HPDE6-E6E7 (cell line): ENCODE results near the gene TMEM255B.
"Not testable (repeated sequence)": the region's sequence is repeated elsewhere in the genome, so short reads cannot be mapped to it uniquely, and the experiment has no call there.

Experiments used
- DNase-seq: peaks from one replicate; pipeline ENCODE4 v3.0.0; 2011; ENCODE audit warnings: missing footprints; ENCODE audit errors: extremely low spot score

Gene TMEM255B

DNA sequence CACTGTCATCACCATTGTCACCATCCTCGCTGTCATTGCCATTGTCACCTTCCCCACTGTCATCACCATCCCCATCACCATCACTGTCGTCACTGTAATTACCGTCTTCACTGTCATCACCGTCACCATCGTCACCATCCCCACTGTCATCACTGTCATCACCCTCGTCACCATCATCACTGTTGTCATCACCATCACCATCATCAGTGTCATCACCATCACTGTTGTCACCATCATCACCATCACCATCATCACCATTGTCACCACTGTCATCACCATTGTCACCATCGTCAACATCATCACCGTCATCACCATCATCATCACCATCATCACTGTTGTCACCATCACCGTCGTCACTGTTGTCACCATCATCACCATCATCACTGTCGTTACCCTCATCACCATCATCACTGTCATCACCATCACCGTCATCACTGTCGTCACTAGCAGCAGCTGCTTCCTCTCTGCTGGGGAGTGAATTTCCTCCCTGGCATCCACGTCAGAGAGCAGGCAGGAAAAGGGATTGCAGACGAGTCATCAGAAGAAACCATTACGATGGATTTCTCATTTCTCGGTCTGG, 27.3 kb downstream of the TMEM255B start:
- no peak for DNase-seq

- no peak for DNase-seq
Observed at GRCh38 chr13:113787694-113788093, 28.7 kb downstream of the TMEM255B start.

DNA sequence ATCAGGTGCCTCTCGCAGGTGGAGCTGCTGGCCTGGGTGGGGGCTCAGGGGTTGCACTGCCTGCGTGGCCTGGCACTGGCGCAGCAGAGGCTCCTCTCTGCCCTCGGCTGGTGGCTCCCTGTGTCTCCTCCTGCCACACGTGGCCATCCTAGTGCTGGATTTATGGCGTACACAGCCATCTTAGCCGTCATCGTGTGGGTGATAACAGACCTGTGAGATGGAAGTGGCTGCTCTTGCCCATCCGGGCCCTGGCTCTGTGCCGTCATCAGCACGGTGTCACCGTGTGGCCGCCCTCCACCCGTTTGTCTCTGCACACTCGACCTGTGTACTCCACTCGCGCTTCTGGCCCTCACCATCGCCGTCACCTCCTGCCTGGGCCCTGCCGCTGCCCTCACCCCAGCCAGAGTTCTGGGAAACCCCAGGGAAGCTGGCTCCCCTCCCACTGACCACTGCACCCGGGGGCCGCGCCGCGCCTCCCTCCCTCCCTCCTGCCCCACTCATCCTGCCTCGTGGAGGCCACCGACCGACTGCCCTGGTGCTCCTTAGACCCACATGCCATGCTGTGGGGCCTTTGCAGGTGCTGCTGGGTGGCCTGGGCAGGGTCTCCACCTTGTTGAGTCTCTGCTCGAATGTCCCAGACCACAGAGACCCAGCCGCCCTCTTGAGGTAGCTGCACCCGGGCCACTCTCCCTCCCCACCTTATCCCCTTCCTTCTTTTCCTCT, 29.5 kb downstream of the TMEM255B start:
- DNase-seq, result no peak

DNA sequence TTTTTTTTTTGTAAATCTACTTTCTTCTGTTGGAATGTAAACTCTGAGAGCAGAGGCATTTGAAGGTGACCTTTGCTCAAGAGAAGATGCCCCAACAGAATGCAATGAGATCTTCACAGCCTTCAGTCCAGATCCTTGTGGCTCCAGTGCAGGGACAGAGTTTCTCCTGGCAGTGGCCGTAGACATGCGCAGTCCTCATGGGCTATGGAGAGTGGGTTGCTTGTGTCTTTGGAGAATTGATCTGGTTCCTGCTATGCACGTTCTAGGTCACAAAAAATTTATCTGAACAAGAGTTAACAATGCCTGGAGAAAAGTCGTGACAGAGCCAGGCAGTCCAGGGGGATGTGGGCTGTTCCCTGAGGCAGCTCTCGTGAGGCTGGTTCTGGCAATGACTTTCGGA, 30.1 kb downstream of the TMEM255B start:
- no peak for DNase-seq

DNA sequence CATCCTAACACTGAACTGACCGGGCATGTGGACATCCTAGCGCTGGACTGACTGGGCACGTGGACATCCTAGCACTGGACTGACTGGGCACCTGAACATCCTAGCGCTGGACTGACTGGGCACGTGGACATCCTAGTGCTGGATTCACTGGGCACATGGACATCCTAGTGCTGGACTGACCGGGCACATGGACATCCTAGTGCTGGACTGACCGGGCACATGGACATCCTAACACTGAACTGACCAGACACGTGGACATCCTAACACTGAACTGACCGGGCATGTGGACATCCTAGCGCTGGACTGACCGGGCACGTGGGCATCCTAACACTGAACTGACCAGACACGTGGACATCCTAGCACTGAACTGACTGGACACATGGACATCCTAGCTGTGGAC, 30.9 kb downstream of the TMEM255B start:
- not testable (repeated sequence) for DNase-seq

DNA sequence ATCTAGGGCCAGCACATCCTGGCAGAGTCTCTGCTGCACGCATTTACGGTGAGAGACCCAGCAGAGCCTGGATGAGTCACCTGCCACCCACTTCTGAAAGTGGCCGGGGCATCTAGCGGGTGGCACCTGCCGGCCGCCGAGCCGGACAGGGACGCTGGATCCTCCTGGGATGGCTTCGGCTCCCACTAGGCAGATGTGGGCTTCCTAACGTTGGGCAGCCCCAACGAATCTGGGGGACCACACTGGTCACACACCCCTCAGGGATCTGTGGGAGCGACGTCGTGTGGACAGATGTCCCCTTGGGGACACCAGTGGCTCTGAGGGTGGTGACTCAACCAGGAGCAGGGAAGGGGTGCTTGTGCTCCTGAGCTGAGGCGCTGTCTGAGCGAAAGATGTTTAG, 32.2 kb downstream of the TMEM255B start:
- no peak for DNase-seq

DNA sequence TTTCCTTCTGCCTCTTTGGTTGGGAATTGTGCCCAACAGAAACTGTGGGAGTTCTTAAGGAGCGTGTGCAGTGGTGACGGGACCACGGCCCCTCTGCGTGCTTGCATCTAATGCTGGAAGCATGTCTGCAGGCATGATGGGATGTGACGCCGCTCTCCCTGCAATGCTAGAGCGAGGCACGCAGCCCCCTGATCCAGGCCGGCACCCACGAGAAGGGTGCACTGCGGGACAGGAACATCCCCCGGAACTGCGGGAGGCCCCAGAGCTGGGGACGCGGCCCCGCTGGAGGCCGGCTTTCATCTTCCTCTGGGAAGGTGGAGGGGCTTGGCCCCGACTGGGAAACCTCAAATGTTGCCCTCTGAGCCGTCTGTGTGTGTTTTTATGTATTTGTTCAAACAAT, 32.7 kb downstream of the TMEM255B start:
- no peak for DNase-seq

- DNase-seq, result no peak
Observed at GRCh38 chr13:113792236-113792770, 33.3 kb downstream of the TMEM255B start.

GRCh38 chr13:113792886-113793717, 34.1 kb downstream of the TMEM255B start:
- DNase-seq, result no peak

GRCh38 chr13:113793718-113794085, 34.7 kb downstream of the TMEM255B start:
- DNase-seq, result no peak

DNA sequence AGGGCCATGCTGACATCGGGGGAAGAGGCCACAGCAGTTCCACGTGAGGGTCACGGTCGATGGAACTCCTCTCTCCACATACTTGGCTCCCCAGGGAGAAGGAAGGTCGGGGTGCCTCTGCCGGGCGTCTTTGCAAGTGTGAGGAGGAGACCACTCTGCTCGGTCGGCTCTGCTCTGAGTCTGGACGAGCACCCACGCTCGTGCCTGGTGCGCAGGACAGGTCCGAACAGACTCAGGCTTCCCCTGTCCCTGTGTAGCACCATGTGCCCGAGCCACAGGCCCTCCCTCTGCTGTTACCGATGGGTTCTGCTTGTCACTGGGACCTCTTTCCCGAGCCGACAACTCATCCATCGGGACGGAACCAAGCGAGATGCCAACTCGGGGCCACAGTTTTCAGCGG, 35.1 kb downstream of the TMEM255B start:
- DNase-seq, result no peak

DNA sequence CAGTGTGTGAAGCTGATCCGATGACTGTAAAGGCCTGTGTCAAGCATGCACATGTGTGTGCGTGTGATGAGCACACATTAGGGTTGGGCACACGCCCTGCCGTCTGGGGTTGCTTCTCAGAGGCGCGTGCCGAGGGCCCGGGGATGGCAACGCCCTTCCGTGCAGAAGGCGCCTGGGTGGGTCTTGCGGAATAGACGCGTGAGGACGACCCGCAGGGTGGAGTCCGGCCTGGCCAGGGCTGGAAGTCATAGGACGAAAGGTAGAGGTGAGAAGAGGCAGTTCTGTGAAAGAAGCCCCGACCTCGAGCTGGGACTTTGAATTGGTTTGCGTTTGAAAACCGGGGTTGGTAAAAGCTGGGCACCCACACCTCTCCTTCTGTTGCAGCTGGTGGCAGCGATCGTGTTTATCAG, 35.7 kb downstream of the TMEM255B start:
- no peak for DNase-seq

DNA sequence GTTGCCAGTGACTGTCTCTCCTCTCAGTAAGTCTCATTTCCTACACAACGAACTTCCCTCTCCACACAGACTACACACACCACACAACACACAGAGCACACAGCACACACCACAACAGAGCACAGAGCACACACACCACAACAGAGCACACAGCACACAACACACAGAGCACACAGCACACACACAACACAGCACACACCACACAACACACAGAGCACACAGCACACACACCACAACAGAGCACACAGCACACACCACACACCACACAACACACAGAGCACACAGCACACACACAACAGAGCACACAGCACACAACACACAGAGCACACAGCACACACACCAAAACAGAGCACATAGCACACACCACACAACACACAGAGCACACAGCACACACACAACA, 36.3 kb downstream of the TMEM255B start:
- DNase-seq, result not testable (repeated sequence)

GRCh38 chr13:113796211-113796963, 37.4 kb downstream of the TMEM255B start:
- no peak for DNase-seq

- no peak for DNase-seq
Observed at GRCh38 chr13:113796964-113797676, 38.1 kb downstream of the TMEM255B start.

- no peak for DNase-seq
Observed at GRCh38 chr13:113798200-113798811, 39.3 kb downstream of the TMEM255B start.

- no peak for DNase-seq
Observed at GRCh38 chr13:113800576-113800926, 41.5 kb downstream of the TMEM255B start.

DNA sequence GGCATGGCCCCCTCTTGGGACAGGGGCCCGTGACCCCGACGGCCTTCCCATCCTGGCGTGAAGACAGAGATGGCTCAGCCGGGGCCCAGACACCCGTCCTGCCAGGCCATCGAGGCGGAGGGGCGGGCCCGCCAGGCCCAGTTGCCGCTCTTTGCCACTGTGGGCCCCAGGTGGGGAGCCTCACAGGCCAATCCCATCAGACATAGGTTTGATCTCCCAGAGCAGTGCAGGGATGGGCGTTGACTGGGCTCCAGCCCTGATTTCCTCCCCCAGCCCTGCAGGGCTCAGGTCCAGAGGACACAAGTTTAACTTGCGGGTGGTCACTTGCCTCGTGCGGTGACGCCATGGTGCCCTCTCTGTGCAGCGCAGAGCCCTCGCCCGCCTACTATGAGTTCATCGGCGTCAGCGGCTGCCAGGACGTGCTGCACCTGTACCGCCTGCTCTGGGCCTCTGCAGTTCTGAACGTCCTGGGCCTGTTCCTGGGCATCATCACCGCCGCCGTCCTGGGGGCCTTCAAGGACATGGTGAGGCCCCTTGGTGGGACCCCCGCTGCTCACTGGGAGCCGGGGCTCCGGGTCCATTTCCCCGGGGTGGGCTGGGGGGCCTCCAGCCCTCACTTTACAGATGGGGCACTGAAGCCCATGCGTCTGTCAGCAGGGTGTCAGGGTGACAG, 42.4 kb downstream of the TMEM255B start:
- DNase-seq, result no peak

- DNase-seq, result peak; percentile 59
Observed at GRCh38 chr13:113802090-113802531, 43.1 kb downstream of the TMEM255B start.

- no peak for DNase-seq
Observed at GRCh38 chr13:113802761-113803160, 43.7 kb downstream of the TMEM255B start.
